Measurements from ENCODE around the gene CHST11.
"Not testable (repeated sequence)": the region's sequence is repeated elsewhere in the genome, so short reads cannot be mapped to it uniquely, and the experiment has no call there.

Gene CHST11

DNA sequence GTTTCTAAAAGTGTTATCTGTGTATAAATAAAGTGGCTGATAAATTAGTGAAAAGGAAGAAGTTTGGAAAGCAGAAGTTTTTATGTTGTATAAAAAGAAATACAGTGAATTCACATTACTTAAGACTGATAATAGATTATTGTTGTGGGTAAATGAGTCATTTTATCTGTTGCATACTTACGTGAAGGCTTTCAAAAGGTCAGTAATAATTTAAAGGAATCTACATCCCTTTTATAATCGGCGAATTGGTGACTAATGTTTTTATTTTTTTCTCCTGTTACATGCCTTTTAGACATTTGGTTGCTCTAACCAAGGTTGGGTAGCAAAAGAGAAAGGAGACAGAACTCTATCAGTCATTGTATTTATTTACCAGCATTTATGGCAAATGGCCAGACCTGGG lies 345.5 kb downstream of the CHST11 start:
- Histone ChIP-seq H3K36me3 (ENCODE audit: control insufficient read depth, insufficient read depth, low read length) (no peaks in the 10 kb centered on the region), H3K9ac (ENCODE audit: low read length) (no peak overlapping the region), H3K4me1 (ENCODE audit: control insufficient read depth, insufficient read depth, low read length) (no peaks in the 10 kb centered on the region), H3K4me3 (ENCODE audit: low read length) (no peak overlapping the region), H3K9me3 (ENCODE audit: control insufficient read depth, low read length) (no peaks in the 10 kb centered on the region), H3K27me3 (ENCODE audit: control insufficient read depth, insufficient read depth, low read length) (no peaks in the 10 kb centered on the region)

DNA sequence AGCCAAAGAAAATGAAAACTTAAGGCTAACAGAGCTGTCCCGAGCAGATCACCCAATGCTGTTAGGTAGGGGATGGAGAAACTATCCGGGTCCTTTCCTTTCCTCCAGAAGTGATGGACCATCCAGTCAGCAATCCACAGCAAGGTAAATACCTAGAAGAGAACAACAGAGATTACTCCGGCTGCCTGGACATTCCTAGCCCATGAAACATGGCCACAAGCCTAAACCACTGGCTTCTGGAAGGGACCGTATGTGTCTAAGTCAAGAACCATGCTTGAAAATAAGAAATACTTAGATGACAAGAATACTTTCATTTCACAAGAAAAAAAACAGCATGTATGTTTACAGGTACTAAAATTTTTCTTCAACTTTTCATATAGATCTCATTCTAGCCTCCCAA lies 348.4 kb downstream of the CHST11 start:
- H3K9ac ChIP-seq (ENCODE audit: low read length), result no peak overlapping the region
- no peak overlapping the region for H3K4me3 ChIP-seq (ENCODE audit: low read length)
- no peaks in the 10 kb centered on the region for H3K27me3 ChIP-seq (ENCODE audit: control insufficient read depth, insufficient read depth, low read length)
- H3K36me3 ChIP-seq (ENCODE audit: control insufficient read depth, insufficient read depth, low read length), result no peaks in the 10 kb centered on the region
- H3K9me3 ChIP-seq (ENCODE audit: control insufficient read depth, low read length), result no peaks in the 10 kb centered on the region
- no peaks in the 10 kb centered on the region for H3K4me1 ChIP-seq (ENCODE audit: control insufficient read depth, insufficient read depth, low read length)

DNA sequence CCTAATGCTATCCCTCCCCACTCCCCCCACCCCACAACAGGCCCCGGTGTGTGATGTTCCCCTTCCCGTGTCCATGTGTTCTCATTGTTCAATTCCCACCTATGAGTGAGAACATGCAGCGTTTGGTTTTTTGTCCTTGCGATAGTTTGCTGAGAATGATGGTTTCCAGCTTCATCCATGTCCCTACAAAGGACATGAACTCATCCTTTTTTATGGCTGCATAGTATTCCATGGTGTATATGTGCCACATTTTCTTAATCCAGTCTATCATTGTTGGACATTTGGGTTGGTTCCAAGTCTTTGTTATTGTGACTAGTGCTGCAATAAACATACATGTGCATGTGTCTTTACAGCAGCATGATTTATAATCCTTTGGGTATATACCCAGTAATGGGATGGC lies 349.4 kb downstream of the CHST11 start:
- H3K9me3 ChIP-seq (ENCODE audit: control insufficient read depth, low read length); H3K27me3 ChIP-seq (ENCODE audit: control insufficient read depth, insufficient read depth, low read length); H3K4me1 ChIP-seq (ENCODE audit: control insufficient read depth, insufficient read depth, low read length); H3K4me3 ChIP-seq (ENCODE audit: low read length); H3K36me3 ChIP-seq (ENCODE audit: control insufficient read depth, insufficient read depth, low read length); H3K9ac ChIP-seq (ENCODE audit: low read length): not testable (repeated sequence)

DNA sequence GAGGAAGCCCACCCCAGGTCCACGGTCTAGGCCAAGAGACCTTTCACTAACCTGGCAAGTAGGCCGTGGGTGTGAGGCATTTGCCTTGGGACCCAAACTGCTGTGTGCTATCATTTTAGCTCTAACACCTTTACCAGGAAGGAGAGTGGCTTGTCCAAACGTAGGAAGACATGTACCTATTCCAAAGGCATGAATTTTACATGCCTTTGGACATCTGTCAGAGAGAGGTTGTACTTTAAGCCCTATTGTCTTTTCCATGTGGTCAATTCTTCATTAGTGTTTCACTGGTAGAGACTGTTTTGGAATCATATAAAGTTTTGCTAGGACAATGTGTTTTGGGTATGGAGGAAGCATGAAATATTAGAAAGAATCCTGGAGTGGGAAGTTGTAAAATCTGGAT lies 352.5 kb downstream of the CHST11 start:
- Histone ChIP-seq H3K9me3 (ENCODE audit: control insufficient read depth, low read length) (no peaks in the 10 kb centered on the region), H3K27me3 (ENCODE audit: control insufficient read depth, insufficient read depth, low read length) (no peaks in the 10 kb centered on the region), H3K9ac (ENCODE audit: low read length) (no peak overlapping the region), H3K36me3 (ENCODE audit: control insufficient read depth, insufficient read depth, low read length) (no peaks in the 10 kb centered on the region), H3K4me1 (ENCODE audit: control insufficient read depth, insufficient read depth, low read length) (no peaks in the 10 kb centered on the region), H3K4me3 (ENCODE audit: low read length) (no peak overlapping the region)

DNA sequence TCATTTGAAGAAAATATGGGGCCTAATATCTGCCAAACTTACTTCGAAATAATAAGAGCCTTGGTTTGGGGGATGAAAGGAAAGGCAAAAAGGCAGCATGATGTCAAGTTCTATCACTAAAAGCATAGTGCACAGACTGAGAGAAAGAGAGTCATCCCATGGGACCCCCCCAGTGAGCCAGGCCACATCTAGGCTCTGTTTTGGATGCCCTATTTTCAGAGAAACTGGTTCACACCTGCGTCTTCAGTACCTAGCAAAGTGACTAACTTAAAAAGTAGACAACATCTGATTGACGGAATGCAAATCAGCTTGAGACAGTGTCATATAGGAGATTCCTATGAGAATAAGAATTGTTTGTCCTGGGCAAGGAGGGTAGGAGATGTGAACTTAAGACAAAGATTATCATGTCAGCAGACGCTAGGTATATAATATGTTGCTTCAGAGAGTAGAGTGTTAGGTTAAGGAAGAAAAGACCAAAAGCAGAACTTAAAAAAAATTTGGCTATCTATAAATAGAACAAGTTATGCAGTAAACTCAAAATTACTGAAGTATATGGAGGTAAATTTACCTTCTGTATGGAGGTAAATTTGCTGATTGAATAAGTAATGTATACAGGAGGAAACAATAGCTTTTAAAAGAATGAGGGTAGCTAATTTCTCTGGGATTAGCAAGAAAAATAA lies 353.1 kb downstream of the CHST11 start:
- H3K9ac ChIP-seq (ENCODE audit: low read length), result no peak overlapping the region
- no peak overlapping the region for H3K4me3 ChIP-seq (ENCODE audit: low read length)
- no peaks in the 10 kb centered on the region for H3K4me1 ChIP-seq (ENCODE audit: control insufficient read depth, insufficient read depth, low read length)
- H3K27me3 ChIP-seq (ENCODE audit: control insufficient read depth, insufficient read depth, low read length), result no peaks in the 10 kb centered on the region
- H3K36me3 ChIP-seq (ENCODE audit: control insufficient read depth, insufficient read depth, low read length), result no peaks in the 10 kb centered on the region
- no peaks in the 10 kb centered on the region for H3K9me3 ChIP-seq (ENCODE audit: control insufficient read depth, low read length)
